HG03135 (cell line): ENCODE results near the gene ABLIM2.

Experiments
- ATAC-seq: cut with Tn5 transposase; IDR thresholded peaks from one replicate; pipeline ENCODE4 v1.9.1; 2021; ENCODE audit warnings: mild to moderate bottlenecking, moderate library complexity; ENCODE audit not compliant: unreplicated experiment

Gene ABLIM2

GRCh38 chr4:8051644-8052043 lies 107.0 kb downstream of the ABLIM2 start:
- ATAC-seq, result no peak

DNA sequence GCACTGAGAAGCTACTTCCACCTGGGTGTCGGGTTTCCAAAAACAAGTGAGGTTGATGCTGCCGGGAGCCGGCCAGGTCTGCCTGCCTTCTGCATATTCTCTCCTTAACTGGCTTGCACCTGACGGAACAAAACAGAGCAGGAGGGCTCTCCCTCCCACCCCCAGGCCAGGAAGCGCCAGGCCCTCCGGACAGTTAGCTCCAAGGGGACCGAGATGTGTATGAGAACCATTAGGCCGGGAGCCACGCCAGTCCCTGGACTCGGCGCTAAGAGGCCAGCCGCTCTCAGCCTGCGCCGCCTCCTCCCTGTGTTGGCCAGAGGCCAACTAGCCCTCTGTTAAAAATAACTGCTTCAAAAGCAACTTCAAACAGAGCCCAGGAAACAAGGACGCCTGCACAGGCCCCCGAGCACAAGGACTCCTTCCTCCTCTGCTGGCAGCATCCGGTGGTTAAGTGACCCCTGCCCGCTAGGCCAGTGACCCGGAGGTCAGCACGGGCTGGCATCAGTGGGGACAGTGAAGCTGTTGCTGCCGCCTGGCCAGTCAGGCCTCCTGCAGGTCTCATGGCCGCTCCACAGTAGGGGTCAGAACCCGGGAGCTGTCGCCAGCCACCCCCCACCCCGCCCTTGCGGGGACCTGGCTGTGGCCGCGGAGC lies 107.9 kb downstream of the ABLIM2 start:
- ATAC-seq, result no peak

DNA sequence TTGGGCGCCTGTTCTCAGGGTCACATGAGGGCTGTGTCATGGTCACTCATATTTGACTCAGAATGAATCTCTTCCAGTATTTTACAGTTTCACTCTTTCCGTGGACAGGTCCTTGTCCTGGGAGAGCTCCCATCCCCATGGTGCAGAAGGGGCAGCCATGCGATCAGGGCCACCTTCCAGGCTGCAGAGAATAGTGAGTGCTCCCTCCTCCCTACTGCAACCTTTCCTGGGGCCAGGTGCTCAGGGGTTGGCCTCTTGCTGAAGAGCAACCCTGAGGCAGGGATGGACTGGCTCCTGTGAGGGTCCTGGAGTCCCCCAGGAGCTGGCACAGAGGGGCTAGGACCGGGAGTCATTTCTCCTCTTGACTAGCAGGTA lies 108.4 kb downstream of the ABLIM2 start:
- ATAC-seq, result no peak

DNA sequence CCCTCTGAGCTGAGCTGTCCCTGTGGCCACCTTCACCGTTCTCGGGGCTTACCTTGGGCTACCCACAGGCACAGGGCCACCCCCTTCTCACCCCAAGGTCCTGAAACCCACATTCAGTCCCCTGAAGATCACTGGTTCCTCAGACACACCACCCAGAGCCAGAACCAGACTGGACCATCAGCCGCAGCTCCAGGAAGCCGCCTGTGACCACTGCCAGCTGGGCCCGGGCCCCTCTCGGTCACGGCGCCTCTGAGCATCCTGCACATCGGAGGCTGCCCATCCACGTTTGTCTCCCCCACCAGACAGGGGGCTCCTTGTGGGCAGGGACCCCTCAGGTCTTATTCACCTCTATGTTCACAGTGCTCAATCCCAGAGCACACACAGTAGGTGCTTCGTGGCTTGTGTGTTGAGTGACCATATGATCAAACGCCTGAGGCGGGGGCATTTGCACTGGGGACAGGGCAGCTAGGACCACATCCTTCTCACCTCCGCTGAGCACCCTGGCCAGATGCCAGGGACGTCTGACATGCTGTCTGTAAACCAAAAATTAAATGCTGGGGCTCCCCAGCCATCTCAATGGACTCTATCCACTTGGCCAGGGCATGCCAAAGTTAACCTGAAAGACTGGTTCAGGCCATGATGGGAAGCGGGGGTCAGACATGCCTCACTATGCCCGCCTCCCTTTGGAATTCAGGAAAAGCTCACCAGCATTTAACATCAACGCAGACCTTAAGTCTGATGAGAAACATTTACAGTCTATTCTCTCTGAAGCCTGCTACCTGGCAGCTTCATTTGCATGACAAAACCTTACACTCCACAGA lies 109.5 kb downstream of the ABLIM2 start:
- ATAC-seq, result no peak

DNA sequence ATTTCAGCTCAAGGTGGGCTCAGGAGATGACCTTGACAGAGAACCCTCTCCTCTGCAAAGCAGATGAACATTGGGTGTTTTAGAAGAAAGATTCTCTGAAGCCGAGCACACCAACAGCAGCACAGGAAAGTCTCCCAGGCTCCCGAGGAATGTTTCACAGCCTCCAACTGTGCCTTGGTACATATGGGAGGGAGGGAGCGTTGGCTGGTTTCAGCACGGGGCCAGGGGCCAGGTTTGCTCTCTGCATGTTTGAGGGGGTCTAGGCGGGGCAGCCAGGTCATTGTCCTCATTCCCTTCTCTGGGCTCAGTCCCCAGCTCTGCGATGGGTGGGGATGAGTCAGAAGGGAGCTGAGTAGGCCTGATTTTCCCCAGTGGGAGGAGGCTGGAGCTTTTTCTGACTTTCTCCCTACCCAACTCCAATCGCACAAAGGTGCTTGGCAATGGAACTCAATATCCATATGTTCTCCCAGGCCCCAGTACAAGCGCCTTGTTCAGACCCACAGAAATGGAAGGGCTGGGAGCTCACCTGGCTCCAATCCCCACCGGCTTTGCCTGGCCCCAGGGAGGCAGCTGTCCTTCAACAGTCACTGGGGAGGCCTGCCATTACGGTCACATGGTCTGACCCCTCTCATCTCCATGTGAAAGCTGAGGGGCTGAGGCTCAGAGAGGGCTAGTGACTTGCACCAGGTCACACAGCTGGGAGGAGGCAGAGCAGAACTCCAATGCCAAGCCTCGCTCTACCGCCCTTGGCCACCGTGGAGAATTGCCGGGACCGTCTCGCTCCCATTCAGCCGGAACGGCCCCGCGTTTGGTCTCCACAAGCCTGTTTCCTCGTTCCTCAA lies 110.6 kb downstream of the ABLIM2 start:
- ATAC-seq, result no peak

- ATAC-seq, result no peak
Measured at GRCh38 chr4:8046925-8047541, 111.6 kb downstream of the ABLIM2 start.

DNA sequence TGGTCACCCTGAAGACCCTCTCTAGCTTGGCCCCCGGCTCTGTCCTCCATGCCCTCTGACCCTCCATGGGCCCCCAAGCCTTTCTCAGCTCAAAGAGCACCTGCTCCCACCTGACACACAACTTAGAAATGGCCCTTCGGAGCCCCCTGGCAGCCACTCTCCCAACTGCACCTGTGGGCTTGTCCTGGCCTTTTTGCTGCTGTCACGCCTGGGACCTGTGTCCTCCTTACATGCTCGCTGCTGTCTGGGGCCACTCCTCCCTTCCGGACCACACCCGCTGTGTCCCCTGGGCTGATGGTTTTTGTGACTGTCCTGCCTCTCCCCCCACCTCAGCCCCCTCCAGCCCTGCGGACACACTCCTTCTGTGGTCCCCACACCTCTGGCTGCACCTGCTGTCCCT lies 112.7 kb downstream of the ABLIM2 start:
- no peak for ATAC-seq

DNA sequence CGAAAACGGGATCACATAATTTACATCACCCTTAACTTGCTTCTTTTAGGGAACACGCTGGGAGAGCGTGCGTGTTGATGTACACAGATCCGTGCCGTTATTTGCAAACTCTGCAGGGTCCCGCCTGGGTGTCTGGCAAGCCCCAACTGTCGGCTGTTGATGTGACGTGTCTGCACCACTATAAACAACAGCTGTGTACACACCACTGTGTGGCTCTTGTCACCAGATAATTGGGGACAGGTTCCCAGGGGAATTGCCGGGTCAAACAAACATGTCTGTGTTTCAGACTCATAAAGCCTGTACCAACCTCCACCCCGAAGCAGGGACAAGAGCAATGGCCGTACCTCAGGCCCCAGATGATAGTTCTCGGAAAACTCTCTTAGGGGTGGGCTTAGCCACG lies 113.9 kb downstream of the ABLIM2 start:
- no peak for ATAC-seq

- no peak for ATAC-seq
Measured at GRCh38 chr4:8044244-8044643, 114.4 kb downstream of the ABLIM2 start.

GRCh38 chr4:8043596-8043995 lies 115.0 kb downstream of the ABLIM2 start:
- no peak for ATAC-seq

GRCh38 chr4:8041868-8042267 lies 116.7 kb downstream of the ABLIM2 start:
- no peak for ATAC-seq

- no peak for ATAC-seq
Measured at GRCh38 chr4:8041172-8041571, 117.4 kb downstream of the ABLIM2 start.

GRCh38 chr4:8040607-8041006 lies 118.0 kb downstream of the ABLIM2 start:
- ATAC-seq, result no peak

DNA sequence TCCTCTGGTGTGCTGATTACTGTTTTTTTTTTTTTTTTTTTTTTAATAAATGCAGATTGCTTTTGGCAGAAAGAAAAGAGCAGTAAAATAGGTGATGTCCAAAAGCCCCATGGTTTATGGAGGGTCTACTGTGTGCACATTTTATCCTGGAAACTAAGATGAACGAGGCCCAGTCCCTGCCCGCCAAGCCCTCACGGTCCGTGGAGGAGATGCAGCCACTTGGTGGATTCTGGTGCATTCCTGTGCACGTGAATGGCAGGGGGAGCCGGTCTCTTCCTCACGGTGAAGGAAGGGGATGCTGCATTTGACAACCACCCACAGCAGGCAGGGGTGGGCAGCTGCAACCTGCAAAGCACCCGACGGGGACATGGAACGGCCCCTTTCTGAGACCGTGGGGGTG lies 118.8 kb downstream of the ABLIM2 start:
- no peak for ATAC-seq

- no peak for ATAC-seq
Measured at GRCh38 chr4:8039290-8039689, 119.3 kb downstream of the ABLIM2 start.

DNA sequence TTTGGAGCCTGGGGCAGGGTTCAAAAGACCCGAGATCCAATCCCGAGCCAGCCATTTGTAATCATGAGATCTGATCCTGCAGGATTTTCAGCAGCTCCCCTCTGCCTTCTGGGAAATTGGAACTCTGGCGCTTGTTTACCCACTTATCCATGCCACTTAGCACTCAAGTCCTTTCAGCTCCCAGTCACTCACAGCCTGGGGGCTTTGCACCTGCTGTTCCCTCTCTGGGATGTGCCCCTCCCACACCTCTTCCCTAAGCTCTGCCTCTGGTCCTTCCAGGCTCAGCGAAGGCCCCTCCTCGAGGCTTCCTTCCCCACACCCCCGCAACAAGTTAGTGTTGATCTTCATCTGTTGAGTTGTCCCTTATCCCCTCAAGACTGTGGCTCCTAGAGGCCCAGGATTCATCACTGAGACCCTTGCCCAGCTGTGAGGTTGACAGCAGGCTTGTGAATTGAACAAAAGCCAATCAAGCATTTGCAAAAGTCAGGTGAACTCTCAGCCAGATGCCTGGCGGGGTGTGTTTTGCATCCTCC lies 119.8 kb downstream of the ABLIM2 start:
- no peak for ATAC-seq

GRCh38 chr4:8038083-8038482 lies 120.5 kb downstream of the ABLIM2 start:
- no peak for ATAC-seq

DNA sequence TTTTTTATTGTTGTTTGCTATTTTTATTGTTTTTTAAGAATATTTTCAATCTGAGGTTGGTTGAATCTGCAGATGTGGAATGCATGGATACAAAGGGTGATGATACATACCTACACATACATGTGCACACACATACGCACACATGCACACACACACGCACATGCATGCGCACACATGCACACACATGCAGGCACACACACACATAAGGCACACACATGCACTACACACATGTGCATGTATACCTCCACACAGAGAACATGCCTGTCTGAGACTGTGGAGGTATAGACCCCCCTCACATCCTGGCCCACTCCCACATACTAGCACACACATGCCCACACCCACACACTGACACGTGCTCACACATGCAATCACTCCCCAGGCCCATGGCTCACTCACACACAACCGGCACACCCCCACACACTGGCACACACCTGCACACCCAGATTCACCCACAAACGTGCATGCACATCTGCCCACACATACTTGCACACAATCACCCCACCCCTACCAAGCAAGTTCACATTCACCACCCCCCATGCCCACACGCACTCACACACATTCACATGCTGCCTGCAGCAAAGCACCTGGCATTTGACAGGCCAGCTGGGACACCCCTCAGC lies 121.4 kb downstream of the ABLIM2 start:
- no peak for ATAC-seq

GRCh38 chr4:8035371-8035780 lies 123.2 kb downstream of the ABLIM2 start:
- no peak for ATAC-seq

DNA sequence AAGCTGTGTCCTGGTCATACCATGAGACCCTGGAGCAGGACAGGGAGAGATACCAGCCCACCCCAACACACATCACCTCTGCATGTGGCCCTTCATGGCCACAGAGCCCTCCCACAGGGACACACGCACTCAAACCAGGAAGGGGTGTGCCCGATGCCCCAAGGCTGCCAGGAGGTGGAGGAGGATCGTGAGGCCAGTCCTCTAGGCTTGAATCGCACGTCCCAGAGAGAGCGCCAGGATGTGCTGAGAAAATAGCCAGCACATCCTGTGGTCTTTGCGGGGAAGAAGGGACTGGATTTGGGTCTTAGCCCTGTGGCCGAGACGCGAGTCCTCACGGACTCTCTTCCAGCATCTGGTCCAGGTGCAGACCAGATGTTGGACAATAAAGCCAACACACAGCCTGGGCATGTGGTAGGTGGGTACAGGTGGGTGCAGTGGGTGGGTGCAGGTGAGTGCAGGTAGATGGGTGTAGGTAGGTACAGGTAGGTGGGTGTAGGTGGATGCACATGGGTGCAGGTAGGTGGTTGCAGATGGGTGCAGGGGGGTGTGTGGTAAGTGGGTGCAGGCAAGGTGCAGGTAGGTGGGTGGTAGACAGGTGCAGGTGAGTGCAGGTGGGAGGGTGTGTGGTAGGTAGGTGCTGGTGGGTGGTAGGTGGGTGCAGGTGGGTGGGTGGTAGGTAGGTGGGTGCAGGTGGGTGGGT lies 124.6 kb downstream of the ABLIM2 start:
- no peak for ATAC-seq
